HepG2 (cell line): ENCODE data around the gene LSM12. TPM values are rescaled to one million over a fixed set of nuclear protein-coding genes. Genes with fewer than 3 reads are reported as not detected.

ENCODE experiments used
- CENPT ChIP-seq: sonication (generic); formaldehyde crosslinking; IDR thresholded peaks from 2 replicates; pipeline ENCODE4 v1.8.0; 2022; ENCODE audit warnings: low read depth, mild to moderate bottlenecking, moderate library complexity, missing genetic modification reagents
- HMG20B ChIP-seq: conservative IDR thresholded peaks from 2 replicates; pipeline ENCODE4 v1.6.1; 2016; ENCODE audit warnings: missing genetic modification reagents, missing compliant biosample characterization
- HNF4A ChIP-seq: sonication (generic); formaldehyde crosslinking; IDR thresholded peaks from 2 replicates; pipeline ENCODE4 v1.4.0; 2020; ENCODE audit warnings: missing genetic modification reagents
- MYC ChIP-seq: sonication (generic); formaldehyde crosslinking; IDR thresholded peaks from 2 replicates; pipeline ENCODE4 v1.9.0; 2021; ENCODE audit warnings: missing genetic modification reagents, borderline replicate concordance
- NR2F1 ChIP-seq, 2 experiments: fragments of 450-650 bp in 1 of 2; formaldehyde crosslinking in 1 of 2; IDR thresholded peaks; 2 replicates each; pipeline versions ENCODE4 v1.5.0 to v1.6.1; 2016 to 2020; ENCODE audit warnings: mild to moderate bottlenecking in 1 of 2, missing compliant biosample characterization in 1 of 2, missing genetic modification reagents in 1 of 2, moderate library complexity in 1 of 2
- SALL1 ChIP-seq: sonication (generic); formaldehyde crosslinking; IDR thresholded peaks from 2 replicates; pipeline ENCODE4 v1.8.0; 2022; ENCODE audit warnings: mild to moderate bottlenecking, missing genetic modification reagents
- SRY ChIP-seq: sonication (generic); formaldehyde crosslinking; IDR thresholded peaks from 2 replicates; pipeline ENCODE4 v1.8.0; 2022; ENCODE audit warnings: mild to moderate bottlenecking, missing genetic modification reagents
- ZNF563 ChIP-seq: sonication (generic); formaldehyde crosslinking; IDR thresholded peaks from 2 replicates; pipeline ENCODE4 v1.8.0; 2022; ENCODE audit warnings: mild to moderate bottlenecking, moderate library complexity, missing genetic modification reagents
- ZNF652 ChIP-seq: IDR thresholded peaks from 2 replicates; pipeline ENCODE4 v1.6.1; 2016; ENCODE audit warnings: low read depth, borderline replicate concordance
- ZSCAN31 ChIP-seq: sonication (generic); formaldehyde crosslinking; IDR thresholded peaks from 2 replicates; pipeline ENCODE4 v1.5.0; 2020; ENCODE audit warnings: low read depth, mild to moderate bottlenecking, missing genetic modification reagents
- polyA plus RNA-seq, 8 experiments: library from polyadenylated mRNA; depleted of rRNA in 3 of 8; stranded (reverse) in 7 of 8; unstranded in 1 of 8; fragments of >200 nt; fragmentation: Illumina TruSeq in 4 of 8; extraction: Trizol in 4 of 8; gene quantifications; 2 replicates each; pipeline versions ENCODE4 v1.2.1 to v1.2.3, GENCODE V29; 2011 to 2016; ENCODE audit warnings: low read depth in 4 of 8, missing spikeins in 1 of 8, mixed read lengths in 1 of 8; ENCODE audit not compliant: insufficient read depth in 1 of 8
- total RNA-seq, 5 experiments: library from RNA; depleted of rRNA; stranded (reverse); fragments of >200 nt; fragmentation: Illumina TruSeq; extraction: Trizol; gene quantifications; 2 replicates each; pipeline ENCODE4 v1.2.3, GENCODE V29; 2016; ENCODE audit warnings: low read depth in 1 of 5
- TF ChIP-seq, protein P1 (sequence below): sonication (generic); formaldehyde crosslinking; IDR thresholded peaks from 2 replicates; pipeline ENCODE4 v1.5.0; 2020; ENCODE audit warnings: mild to moderate bottlenecking, missing genetic modification reagents
- TF ChIP-seq, protein P2 (sequence below): IDR thresholded peaks from 2 replicates; pipeline ENCODE4 v1.6.1; 2016; ENCODE audit warnings: missing compliant biosample characterization, missing genetic modification reagents, borderline replicate concordance
- TF ChIP-seq, protein P3 (sequence below): sonication (generic); formaldehyde crosslinking; IDR thresholded peaks from 2 replicates; pipeline ENCODE4 v1.9.0; 2022; ENCODE audit warnings: missing genetic modification reagents, mild to moderate bottlenecking, borderline replicate concordance

LSM12 gene
- total and polyA plus RNA-seq, 2 of the 13 experiments (the other 11 are each of a cell fraction or from before 2014, with no cell fraction given): 52.8 to 55.7 TPM

DNA sequence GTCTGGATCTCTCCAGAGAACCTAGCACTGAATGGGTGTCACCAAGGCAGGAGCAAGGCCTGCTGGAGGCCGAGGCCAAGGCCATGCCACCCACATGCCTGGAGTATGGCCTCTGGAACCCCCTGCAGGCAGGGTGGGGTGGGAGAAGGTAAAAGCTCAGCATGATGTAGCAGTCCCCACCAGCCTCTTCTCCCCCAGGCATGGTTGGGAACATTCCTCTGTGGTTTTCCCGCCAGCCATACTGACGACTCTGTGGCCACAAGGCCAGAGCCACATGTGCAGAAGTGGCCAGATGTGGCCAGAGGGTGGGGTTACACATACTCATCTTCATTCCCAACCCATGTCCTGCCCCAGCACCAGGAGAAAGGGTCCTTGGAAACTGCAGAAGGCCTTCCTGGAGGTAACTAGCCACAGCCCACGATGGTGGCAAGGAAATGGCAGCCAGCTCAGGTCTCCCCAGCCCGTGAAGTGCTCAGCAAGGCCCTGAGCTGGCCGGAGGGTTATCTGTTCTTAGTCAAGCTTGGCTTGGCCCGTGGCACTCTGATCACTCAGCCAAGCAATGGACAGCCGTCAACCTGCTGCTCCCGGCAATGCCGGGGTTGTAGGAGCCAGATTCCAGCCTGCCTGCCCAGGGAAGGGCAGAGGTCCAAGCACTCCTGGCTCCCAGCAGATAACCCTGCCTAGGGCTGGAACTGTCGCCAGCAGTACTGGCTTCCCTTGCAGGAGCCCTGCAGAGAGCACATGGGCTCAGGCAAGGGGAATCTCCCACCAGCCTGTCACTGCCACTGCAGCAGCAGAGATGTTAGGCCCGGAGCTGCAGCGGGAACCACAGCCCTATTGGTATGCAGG, 30.9 kb upstream of the LSM12 start (continued):
- TF ChIP-seq ZNF652 (CRISPR knock-in tag) (peak; percentile 54; the same call in 1 of the 2 replicates), MYC (CRISPR knock-in tag) (peak; percentile 44; the same call in 1 of the 2 replicates), HMG20B (CRISPR knock-in tag) (no peak), NR2F1 (CRISPR knock-in tag; IDR thresholded peaks at IDR 0.05) (0 out of 4 replicates have a peak, but pooled peaks have one; percentile 29 to 46), SALL1 (CRISPR knock-in tag) (peak; percentile 43; the same call in 1 of the 2 replicates), ZSCAN31 (CRISPR knock-in tag) (no peak), ZNF563 (CRISPR knock-in tag) (peak; percentile 33; the same call in 1 of the 2 replicates), CENPT (CRISPR knock-in tag) (0 out of 2 replicates have a peak, but pooled peaks have one; percentile 45), SRY (CRISPR knock-in tag) (0 out of 2 replicates have a peak, but pooled peaks have one; percentile 41), HNF4A (CRISPR knock-in tag) (peak; percentile 34; the same call in 1 of the 2 replicates)
- TF ChIP-seq, protein P1, sequence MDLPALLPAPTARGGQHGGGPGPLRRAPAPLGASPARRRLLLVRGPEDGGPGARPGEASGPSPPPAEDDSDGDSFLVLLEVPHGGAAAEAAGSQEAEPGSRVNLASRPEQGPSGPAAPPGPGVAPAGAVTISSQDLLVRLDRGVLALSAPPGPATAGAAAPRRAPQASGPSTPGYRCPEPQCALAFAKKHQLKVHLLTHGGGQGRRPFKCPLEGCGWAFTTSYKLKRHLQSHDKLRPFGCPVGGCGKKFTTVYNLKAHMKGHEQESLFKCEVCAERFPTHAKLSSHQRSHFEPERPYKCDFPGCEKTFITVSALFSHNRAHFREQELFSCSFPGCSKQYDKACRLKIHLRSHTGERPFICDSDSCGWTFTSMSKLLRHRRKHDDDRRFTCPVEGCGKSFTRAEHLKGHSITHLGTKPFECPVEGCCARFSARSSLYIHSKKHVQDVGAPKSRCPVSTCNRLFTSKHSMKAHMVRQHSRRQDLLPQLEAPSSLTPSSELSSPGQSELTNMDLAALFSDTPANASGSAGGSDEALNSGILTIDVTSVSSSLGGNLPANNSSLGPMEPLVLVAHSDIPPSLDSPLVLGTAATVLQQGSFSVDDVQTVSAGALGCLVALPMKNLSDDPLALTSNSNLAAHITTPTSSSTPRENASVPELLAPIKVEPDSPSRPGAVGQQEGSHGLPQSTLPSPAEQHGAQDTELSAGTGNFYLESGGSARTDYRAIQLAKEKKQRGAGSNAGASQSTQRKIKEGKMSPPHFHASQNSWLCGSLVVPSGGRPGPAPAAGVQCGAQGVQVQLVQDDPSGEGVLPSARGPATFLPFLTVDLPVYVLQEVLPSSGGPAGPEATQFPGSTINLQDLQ (CRISPR knock-in tag): peak; percentile 68; the same call in 1 of the 2 replicates
- TF ChIP-seq, protein P2, sequence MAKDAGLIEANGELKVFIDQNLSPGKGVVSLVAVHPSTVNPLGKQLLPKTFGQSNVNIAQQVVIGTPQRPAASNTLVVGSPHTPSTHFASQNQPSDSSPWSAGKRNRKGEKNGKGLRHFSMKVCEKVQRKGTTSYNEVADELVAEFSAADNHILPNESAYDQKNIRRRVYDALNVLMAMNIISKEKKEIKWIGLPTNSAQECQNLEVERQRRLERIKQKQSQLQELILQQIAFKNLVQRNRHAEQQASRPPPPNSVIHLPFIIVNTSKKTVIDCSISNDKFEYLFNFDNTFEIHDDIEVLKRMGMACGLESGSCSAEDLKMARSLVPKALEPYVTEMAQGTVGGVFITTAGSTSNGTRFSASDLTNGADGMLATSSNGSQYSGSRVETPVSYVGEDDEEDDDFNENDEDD: peak; percentile 38; the same call in 1 of the 2 replicates
- TF ChIP-seq, protein P3, sequence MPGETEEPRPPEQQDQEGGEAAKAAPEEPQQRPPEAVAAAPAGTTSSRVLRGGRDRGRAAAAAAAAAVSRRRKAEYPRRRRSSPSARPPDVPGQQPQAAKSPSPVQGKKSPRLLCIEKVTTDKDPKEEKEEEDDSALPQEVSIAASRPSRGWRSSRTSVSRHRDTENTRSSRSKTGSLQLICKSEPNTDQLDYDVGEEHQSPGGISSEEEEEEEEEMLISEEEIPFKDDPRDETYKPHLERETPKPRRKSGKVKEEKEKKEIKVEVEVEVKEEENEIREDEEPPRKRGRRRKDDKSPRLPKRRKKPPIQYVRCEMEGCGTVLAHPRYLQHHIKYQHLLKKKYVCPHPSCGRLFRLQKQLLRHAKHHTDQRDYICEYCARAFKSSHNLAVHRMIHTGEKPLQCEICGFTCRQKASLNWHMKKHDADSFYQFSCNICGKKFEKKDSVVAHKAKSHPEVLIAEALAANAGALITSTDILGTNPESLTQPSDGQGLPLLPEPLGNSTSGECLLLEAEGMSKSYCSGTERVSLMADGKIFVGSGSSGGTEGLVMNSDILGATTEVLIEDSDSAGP (CRISPR knock-in tag): peak; percentile 38; the same call in 1 of the 2 replicates
